ENCODE results near the gene GPN2. TPM values are rescaled to one million over a fixed set of nuclear protein-coding genes. Genes with fewer than 3 reads are reported as not detected.

GPN2 gene
- total and polyA plus RNA-seq, 9 of the 15 experiments (the other 6 are each of a cell fraction or from before 2014, with no cell fraction given) = 9.9 to 58.8 (median 20.4) TPM

DNA sequence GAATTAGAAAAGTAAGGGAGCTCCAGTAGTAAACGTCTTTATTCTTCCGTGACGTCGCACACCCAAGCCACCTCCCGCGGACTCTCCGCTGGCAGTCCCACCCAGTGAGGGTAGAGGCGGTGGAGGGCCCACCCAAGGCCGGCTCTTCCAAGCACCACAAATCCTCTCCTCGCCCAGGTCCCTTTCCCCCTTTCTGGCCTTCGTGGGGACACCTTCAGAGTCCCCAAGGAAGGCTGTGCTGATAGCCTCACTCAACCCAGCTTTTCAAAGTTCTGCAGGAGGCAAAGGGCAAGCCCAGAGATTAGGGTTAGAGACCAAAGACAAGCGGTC, 349 bp upstream of the GPN2 start (continued):
- TF ChIP-seq POLR2B (IDR thresholded peaks at IDR 0.05; ENCODE audit: low read depth, partially characterized antibody) = no peak
- TF ChIP-seq KLF6 (CRISPR knock-in tag; IDR thresholded peaks at IDR 0.05; ENCODE audit: borderline replicate concordance) = peak; percentile 58; the same call in 1 of the 2 replicates
- no peak for TF ChIP-seq FOXK1 (CRISPR knock-in tag; IDR thresholded peaks at IDR 0.05; ENCODE audit: borderline replicate concordance)
- TF ChIP-seq, protein P1, sequence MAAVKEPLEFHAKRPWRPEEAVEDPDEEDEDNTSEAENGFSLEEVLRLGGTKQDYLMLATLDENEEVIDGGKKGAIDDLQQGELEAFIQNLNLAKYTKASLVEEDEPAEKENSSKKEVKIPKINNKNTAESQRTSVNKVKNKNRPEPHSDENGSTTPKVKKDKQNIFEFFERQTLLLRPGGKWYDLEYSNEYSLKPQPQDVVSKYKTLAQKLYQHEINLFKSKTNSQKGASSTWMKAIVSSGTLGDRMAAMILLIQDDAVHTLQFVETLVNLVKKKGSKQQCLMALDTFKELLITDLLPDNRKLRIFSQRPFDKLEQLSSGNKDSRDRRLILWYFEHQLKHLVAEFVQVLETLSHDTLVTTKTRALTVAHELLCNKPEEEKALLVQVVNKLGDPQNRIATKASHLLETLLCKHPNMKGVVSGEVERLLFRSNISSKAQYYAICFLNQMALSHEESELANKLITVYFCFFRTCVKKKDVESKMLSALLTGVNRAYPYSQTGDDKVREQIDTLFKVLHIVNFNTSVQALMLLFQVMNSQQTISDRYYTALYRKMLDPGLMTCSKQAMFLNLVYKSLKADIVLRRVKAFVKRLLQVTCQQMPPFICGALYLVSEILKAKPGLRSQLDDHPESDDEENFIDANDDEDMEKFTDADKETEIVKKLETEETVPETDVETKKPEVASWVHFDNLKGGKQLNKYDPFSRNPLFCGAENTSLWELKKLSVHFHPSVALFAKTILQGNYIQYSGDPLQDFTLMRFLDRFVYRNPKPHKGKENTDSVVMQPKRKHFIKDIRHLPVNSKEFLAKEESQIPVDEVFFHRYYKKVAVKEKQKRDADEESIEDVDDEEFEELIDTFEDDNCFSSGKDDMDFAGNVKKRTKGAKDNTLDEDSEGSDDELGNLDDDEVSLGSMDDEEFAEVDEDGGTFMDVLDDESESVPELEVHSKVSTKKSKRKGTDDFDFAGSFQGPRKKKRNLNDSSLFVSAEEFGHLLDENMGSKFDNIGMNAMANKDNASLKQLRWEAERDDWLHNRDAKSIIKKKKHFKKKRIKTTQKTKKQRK (IDR thresholded peaks at IDR 0.05; ENCODE audit: borderline replicate concordance, low read depth, low read length) = no peak
- no peak for TF ChIP-seq ZNF217 (CRISPR knock-in tag; IDR thresholded peaks at IDR 0.05)
- TF ChIP-seq EZH2 (IDR thresholded peaks at IDR 0.05; ENCODE audit: borderline replicate concordance, low read depth, low read length) = no peak
- no peak for TF ChIP-seq RUNX1 (IDR thresholded peaks at IDR 0.05; ENCODE audit: low read depth)
- TF ChIP-seq, protein P2, sequence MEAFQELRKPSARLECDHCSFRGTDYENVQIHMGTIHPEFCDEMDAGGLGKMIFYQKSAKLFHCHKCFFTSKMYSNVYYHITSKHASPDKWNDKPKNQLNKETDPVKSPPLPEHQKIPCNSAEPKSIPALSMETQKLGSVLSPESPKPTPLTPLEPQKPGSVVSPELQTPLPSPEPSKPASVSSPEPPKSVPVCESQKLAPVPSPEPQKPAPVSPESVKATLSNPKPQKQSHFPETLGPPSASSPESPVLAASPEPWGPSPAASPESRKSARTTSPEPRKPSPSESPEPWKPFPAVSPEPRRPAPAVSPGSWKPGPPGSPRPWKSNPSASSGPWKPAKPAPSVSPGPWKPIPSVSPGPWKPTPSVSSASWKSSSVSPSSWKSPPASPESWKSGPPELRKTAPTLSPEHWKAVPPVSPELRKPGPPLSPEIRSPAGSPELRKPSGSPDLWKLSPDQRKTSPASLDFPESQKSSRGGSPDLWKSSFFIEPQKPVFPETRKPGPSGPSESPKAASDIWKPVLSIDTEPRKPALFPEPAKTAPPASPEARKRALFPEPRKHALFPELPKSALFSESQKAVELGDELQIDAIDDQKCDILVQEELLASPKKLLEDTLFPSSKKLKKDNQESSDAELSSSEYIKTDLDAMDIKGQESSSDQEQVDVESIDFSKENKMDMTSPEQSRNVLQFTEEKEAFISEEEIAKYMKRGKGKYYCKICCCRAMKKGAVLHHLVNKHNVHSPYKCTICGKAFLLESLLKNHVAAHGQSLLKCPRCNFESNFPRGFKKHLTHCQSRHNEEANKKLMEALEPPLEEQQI (IDR thresholded peaks at IDR 0.05) = no peak
- TF ChIP-seq HNRNPL (IDR thresholded peaks at IDR 0.05; ENCODE audit: low read depth, low read length) = no peak
- TF ChIP-seq ZNF695 (CRISPR knock-in tag; IDR thresholded peaks at IDR 0.05) = 0 out of 2 replicates have a peak, but pooled peaks have one; percentile 60
- TF ChIP-seq, protein P3, sequence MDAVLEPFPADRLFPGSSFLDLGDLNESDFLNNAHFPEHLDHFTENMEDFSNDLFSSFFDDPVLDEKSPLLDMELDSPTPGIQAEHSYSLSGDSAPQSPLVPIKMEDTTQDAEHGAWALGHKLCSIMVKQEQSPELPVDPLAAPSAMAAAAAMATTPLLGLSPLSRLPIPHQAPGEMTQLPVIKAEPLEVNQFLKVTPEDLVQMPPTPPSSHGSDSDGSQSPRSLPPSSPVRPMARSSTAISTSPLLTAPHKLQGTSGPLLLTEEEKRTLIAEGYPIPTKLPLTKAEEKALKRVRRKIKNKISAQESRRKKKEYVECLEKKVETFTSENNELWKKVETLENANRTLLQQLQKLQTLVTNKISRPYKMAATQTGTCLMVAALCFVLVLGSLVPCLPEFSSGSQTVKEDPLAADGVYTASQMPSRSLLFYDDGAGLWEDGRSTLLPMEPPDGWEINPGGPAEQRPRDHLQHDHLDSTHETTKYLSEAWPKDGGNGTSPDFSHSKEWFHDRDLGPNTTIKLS (IDR thresholded peaks at IDR 0.05; ENCODE audit: borderline replicate concordance, low read depth) = no peak; the same call in 1 of the 2 replicates
- TF ChIP-seq, protein P4, sequence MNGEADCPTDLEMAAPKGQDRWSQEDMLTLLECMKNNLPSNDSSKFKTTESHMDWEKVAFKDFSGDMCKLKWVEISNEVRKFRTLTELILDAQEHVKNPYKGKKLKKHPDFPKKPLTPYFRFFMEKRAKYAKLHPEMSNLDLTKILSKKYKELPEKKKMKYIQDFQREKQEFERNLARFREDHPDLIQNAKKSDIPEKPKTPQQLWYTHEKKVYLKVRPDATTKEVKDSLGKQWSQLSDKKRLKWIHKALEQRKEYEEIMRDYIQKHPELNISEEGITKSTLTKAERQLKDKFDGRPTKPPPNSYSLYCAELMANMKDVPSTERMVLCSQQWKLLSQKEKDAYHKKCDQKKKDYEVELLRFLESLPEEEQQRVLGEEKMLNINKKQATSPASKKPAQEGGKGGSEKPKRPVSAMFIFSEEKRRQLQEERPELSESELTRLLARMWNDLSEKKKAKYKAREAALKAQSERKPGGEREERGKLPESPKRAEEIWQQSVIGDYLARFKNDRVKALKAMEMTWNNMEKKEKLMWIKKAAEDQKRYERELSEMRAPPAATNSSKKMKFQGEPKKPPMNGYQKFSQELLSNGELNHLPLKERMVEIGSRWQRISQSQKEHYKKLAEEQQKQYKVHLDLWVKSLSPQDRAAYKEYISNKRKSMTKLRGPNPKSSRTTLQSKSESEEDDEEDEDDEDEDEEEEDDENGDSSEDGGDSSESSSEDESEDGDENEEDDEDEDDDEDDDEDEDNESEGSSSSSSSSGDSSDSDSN (IDR thresholded peaks at IDR 0.05; ENCODE audit: borderline replicate concordance in 1 of 2, low read depth in 2 of 2, low read length in 2 of 2) = no peak

Data from K562 (cell line).